Ovary (tissue), 3 donors: ENCODE measurements around the gene CEP112.

Experiments
- EP300 ChIP-seq: sonication (generic); formaldehyde crosslinking; IDR thresholded peaks from one replicate; pipeline ENCODE4 v1.6.1; 2017; ENCODE audit warnings: antibody characterized with exemption
- POLR2A ChIP-seq: fragments of 450-650 bp; IDR thresholded peaks from one replicate; pipeline ENCODE4 v1.6.1; 2017; ENCODE audit warnings: antibody characterized with exemption, mild to moderate bottlenecking, moderate library complexity
- TF ChIP-seq, protein P1 (sequence below), 3 donors: fragments of 450-650 bp in 2 of 3; fragments of 200-600 bp in 1 of 3; IDR thresholded peaks; one replicate each; pipeline versions ENCODE4 v1.5.1 to v1.8.0; 2016 to 2022; ENCODE audit warnings: antibody characterized with exemption in 3 of 3, mild to moderate bottlenecking in 1 of 3
- donor health status: DM: no; HTN: no; CAD: no.

DNA sequence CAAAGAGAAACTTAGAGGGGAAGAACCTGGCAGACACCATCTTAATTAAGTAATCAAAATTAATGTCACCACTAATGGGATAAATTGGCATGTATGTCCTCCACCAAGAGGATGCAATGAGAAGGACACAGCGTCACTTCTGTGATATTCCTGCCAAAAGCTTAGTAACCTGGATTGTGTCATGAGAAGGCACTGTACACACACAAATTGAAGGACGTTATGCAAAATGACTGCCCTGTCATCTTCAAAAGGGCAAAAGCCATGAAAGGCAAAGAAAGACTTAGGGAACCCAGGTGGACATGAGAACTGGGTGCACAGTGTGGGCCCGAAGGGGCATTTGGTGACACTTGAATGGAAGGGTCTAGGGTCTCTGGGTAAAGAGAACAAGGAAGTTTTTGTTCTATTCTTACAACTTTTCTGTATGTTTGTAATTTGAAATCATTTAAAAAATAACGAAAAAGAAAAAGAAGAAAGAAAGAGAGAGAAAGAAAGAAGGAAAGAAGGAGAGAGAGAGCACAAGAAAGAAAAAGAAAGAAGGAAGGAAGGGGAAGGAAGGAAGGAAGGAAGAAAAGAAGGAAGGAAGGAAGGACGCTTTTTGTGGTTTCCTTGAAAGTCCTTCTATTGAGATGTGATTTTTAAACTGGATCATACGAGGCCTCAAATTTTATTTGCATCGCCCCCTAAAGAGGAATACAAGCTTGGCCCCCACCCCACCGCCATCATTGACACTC, 41.3 kb upstream of the CEP112 start:
- TF ChIP-seq, protein P1, sequence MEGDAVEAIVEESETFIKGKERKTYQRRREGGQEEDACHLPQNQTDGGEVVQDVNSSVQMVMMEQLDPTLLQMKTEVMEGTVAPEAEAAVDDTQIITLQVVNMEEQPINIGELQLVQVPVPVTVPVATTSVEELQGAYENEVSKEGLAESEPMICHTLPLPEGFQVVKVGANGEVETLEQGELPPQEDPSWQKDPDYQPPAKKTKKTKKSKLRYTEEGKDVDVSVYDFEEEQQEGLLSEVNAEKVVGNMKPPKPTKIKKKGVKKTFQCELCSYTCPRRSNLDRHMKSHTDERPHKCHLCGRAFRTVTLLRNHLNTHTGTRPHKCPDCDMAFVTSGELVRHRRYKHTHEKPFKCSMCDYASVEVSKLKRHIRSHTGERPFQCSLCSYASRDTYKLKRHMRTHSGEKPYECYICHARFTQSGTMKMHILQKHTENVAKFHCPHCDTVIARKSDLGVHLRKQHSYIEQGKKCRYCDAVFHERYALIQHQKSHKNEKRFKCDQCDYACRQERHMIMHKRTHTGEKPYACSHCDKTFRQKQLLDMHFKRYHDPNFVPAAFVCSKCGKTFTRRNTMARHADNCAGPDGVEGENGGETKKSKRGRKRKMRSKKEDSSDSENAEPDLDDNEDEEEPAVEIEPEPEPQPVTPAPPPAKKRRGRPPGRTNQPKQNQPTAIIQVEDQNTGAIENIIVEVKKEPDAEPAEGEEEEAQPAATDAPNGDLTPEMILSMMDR (IDR thresholded peaks at IDR 0.05): no peak
- TF ChIP-seq POLR2A (no peak), EP300 (no peak)
